COLO668 (cell line): ENCODE data around the gene FGR.

Experiments used
- DNase-seq: peaks from one replicate; lab custom pipeline; 2025; ENCODE audit not compliant: unreplicated experiment; lab: John Stamatoyannopoulos, UW

FGR gene

DNA sequence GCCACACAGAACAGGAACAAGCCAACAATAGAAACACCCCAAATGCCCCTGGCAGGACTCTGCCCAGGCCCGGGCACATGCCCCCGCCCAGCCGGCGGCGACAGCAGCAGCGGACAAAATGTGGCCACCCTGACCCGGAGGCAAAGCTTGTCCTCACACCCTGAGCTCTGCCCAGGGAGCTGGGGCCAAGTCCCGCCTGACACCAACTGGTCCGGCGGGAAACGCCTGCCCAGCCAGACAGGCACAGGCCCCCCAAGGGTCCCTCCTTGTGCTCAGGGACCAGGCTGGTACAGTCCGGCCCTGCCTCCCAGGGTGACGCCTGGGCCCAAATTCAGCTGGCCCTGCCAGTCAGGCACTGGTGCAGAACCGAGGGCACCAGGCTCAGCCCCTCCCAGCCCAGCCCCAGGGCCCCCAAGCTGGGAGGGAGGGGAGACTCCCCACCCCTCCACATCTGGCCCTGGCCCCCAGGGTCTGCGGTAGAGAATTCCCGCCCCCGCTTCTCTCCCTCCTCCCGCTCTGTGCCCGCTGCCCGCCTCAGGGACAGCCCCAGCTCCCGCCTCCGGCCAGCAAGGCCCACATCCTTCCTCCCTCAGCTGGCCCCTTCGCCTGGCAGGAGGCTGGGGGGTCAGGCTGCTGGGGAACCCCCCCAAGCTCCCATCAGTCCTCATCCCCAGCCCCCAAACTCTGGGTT is 33.1 kb downstream of the FGR start:
- peak; percentile 67 for DNase-seq

DNA sequence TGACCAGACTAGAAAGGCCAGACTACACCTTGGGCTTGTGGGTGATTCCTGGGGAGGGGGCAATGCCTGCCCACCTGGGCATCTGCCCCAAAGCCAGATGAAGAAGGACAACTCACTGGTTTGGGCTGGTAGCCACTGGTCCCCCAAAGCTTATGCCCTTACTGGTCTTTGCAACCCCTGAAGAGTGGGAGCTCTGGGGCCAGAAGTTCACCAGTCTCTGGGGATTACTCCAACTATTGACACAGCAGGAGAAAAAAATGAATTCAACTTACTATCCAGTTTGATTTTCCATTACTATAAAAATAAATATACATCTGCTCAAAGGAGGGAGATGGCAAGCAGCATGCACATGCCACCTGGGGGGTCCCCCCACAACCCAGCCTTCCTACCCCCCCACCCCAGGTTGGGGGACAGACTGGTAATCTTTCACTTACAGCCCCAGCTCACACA is 33.6 kb downstream of the FGR start:
- DNase-seq: no peak

DNA sequence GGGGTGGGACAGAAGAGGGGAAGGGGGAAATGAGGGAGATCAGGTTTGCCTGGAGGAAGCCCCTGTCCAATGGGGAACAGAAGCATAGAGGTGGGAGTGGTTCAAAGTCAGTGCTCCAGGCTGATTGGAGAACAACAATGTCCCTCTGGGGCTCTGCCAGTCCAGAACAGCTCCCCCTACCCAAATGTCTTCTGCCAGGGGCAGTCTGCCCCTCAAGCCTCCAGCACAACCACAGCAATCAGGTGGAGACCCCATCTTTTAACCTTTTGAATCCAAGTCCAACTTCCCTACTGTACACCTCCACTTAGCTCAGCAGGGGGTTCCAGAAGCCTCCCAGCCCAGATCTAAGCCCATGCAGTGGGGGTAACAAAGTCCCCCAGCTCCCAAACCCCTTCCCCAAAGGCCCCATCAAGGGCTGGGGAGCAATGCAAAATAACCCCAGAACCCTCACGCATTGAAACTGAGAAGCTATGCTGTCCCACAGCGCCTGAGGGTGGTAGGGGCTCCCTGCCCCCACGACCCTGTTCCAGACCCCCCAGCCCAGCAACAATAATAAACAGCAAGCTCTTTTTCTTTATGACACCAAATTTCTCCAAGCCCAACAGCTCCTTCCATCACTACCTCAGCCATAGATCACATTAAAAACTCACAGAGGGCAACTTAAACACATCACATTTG is 34.3 kb downstream of the FGR start:
- DNase-seq: no peak

DNA sequence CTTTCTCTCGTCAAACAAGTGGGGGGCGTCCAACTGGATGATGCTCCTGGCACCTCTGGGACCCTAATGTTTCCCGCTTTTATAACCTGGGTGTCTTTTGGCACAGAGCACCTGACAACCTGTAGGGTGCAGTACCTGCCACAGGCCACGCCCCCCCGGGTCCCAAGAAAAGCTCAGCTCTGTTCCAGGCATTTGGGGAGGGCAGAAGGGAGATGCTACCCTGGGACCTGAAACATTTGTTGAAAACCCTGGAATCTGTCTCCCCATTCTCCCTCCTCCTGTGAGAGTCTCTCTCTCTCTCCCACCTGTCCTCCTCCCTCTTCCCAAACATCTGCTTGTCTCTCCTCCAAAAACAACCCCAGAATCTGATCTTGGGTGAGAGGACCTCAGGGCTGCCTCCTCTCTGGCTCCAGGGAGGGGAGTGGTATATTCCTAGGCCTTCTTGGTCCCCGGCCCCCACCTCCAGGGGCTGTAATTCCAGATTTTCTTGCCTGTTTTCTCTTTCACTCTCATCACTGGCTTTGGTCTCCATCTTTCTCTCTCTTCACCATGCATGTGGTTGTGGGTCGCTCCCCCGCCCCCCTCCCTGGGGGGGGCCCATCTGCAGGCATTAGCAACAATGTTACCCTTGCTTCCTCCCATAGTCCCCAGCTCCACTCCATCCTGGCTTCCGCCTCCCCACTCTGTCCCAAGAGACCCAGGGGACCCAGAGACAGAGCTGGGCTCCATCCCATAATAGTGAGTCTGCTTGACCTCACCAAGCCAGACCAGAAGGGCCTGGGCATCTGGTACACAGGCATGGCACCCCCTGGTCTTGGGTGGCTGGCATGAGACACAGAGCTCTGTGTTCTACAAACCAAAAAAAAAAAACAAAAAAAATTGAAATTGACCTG is 35.1 kb downstream of the FGR start:
- DNase-seq: peak; percentile 52

DNA sequence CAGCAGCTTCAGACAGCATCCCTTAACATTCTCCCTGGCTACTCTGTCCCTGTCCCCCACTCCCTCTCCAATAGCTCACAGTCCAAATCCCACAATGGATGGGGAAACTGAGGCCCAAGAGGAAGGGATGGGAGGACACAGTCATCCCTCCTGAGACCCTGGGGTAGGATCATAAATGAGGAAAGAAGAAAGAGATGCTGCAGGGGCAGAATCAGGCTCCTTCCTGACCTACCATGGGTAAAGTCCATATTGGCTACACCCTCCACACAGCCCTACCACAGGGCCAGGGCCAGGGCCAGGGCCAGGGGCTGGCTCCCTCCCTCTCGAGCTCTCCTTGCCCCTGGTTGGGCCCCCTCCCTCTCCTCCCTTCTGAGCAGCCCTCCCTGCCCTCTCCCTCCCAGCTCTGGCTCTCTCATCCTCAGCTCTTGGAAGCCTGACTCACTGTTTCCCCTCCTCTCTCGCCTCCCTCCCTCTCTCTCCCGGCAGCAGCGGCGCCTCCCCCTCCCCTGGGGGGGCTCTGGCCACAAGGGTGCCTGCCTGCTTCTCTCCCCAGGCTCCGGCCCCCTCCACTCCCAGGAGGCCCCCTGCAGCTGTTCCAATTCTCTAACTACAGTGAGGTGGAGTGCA is 36.0 kb downstream of the FGR start:
- DNase-seq: peak; percentile 56

DNA sequence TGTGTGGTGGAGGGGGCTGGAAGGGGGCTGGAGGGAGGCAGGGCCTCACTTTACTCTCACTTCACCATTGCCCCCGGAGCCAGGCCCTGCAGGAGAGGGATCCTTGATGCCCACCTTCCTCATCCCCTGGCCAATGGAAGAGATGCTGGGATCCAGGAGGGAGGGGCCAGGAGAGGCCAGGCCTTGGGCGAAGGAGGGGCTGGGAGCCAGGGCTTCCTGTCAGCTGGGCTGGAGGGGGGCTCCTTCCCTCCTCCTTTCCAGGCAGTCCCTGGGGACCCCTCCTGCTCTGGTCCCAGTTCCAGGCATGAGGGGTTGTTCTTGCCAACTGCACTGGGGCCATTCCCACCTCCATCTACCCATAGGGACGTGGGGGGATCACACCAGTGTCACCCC is 36.7 kb downstream of the FGR start:
- no peak for DNase-seq

DNA sequence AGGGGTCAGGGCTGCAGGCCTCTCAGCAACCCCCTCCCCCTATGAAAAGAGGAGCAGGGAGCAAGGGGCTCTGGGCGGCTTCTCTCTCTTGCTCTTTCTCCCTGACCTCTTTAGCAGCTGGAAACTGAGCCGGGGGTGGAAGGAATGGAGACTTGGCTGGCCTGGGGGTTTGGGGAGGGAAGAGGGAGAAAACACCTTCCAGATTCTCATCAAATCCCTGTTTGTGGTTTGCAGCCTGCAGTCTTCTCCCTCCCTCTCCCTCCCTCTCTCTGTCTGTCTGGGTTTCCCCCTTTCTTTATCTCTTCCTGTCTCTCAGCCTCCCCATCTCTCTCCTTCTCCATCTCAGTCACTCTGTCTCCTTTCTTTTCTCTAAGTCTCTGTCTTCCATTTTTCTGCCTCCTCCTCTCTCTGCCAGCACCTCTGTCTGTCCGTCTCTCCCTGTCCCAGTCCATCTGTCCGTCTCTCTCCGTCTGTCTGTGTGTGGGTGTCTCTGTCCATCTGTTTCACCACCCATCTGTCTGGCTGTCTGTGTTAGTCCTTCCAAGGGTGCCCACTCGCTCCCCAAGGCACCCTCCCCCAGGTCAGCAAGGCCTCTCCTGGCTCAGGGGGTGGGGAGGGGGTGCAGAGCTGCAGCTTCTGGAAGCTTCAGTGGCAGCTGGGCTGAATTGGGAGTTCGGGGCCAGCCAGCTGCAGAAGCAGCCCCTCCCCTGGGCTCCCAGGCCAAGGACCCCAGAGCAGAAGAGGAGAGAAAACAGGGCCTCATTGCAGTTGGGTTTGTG is 37.3 kb downstream of the FGR start:
- DNase-seq: no peak

DNA sequence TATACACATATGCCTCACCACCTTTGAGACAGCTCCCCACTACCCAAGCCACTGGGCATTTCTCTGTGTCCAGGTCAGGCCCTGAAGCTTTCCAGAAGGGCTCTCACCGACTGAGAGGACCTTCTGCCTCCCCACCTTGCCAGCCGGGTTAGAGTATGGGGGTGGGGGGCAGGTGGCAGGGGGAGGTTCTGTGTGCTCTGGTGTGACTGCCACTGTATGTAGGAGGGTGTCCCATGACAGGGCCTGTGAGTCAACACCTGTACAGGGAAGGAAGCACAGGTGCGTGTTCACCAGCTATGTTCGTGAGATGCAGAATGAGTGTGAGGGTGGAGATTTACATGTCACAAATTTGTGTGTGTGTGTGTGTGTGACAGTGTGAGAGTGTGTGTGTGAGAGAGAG is 38.0 kb downstream of the FGR start:
- DNase-seq: no peak

DNA sequence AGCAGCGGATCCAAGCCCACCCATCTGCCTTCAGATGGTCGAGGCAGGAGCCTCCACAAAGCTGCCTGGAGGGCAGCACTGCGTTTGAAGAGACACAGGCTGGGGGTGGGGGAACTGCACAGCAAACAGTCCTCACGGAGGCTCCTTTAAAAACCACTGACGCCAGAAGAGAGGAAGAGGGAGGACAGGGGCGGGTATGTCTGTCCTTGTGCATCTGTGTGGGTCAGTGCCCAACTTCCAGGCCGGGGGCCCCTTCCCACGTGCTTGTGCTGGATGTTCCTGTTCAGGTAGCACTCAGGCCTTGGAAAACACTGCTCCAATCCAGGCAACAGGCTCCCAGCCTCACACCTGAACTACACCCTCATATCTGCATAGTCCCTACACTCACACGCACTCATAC is 38.7 kb downstream of the FGR start:
- no peak for DNase-seq

DNA sequence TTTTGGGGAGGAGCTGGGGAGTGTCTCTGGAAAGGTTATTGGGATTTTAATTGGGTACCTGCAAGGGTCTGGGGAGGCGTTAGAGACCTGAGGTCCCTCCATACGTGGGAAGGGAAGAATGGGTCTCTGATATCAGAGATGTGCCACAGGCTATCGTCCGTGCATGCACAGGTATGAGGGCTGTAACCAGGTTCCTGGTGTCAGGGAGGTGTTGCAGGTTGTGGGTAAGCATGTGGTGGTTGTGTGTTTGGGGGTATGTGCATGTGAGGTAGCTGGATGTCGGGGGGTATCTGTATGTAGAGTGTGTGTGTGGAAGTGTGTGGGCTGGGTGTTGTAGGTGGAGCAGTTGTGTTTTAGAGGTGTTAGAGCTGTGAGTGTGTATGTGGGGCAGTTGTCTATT is 39.4 kb downstream of the FGR start:
- no peak for DNase-seq

DNA sequence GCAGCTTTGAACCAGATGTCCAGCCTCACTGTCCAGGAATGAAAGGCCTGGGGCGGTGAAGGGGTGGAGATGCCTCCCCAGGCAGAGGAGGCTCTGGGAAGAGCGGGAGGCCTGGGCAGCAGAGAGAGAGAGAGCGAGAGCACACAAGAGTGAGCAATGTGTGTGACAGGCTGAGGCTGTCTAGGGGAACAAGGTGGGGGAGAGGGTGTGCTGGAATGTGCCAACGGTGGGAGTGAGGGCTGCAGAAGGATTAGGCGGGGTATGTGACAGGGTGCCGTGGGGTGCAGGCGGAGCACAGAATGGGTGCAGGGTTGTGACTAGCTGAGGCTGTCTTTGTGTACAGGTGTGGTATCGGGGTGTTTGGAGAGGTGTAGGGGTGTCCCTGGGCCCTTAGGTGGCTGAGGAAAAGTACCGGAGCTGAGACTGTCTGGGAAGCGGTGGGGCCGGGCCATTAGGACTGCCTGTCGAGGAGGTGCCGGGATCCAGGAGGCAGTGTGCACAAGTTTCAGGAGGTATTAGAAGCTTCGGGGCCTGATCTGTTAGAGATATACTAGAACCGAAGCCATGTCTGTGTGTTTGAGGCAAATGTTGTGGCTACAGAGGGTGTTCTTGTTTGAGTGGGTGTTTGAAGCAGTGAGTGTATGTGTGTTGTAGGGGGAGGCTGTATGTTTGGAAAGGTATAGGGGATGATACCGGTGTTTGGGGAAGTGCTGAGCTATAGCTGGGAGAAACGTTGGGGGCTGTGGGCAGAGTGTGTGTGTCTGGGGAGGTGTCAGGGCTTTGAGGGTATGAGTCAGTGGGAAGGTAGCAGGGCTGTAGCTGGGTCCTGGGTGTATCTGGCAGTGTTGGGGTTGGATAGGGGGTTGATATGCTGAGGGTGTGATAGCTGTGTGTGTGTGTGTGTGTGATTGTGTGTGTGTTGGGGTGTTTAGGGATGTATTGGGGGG is 40.1 kb downstream of the FGR start:
- DNase-seq: no peak

DNA sequence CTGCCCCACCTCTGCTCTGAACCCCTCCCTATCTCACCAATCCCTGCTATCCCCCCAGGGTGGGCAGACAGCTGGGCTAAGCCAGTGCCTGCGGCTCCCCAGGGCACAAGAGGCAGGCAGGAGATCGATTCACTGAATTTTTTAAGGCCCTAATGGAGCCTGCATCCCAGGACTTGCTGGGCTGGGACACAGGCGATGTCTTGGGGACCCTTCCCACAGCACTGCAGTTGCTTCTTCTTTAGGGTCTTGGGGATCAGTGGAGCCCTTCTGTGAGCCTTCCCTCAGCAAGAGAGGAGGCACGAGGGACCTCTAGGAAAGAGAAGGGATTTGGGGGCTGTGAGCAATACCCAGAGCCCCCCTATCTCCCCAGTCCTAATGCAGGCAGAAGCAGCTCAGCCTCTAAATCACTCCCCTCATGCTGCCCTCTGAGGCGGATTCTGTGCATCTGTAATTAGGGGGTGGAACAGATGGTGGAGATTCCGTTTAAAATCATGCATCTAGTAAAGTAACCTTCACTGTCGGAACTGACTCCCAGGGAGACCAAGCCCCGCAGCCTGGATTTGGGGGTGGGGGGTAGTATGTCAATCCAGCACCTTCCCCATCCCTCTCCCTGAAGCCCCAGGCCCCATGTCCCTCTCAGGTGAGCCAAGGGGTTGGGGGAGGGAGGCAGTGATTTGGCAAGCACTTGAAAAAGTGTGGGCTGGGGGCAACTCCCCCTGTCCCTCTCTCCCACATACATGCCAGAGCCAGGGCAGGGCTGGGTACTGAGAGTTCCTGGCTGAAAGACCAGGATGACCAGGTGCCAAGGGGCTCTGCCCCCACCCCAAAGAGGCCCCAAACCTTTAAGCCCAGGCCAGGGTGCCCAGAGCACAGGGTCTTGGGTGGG is 41.1 kb downstream of the FGR start:
- no peak for DNase-seq

DNA sequence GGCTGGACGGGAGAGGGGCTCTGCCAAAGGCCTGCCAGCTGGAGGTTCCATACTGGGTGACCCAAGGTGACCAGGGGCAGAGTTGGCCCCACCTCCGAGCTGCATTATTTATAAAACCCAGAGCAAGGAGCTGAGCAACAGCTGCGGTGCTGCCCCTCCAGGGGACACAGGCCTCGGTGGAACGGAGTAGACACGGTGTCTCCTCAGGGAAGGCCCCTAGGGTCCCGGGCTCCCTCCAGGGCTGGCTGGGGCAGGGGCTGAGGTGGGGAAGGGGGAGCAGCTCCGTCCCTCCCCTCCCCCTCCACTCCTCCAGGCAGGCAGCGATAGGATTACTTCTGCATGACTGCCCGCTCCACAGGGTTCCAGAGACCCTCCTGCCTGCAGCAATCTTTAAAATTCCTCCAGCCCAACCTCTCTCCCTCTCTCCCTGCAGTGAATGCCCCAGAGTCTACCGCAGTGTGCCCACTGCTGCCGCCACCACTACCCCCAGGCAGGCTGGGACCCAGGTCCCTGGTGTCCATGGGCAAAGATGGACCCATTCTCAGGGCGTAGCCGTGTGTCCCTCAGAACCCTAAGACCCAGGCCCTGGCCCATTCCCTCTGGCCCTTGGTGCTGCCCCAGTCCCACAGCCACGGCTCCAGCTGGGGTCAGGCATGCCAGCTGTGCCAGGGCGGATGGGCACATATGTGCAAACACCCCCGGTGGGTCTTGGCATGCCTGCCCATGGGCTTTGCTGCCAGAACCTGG is 41.9 kb downstream of the FGR start:
- no peak for DNase-seq

DNA sequence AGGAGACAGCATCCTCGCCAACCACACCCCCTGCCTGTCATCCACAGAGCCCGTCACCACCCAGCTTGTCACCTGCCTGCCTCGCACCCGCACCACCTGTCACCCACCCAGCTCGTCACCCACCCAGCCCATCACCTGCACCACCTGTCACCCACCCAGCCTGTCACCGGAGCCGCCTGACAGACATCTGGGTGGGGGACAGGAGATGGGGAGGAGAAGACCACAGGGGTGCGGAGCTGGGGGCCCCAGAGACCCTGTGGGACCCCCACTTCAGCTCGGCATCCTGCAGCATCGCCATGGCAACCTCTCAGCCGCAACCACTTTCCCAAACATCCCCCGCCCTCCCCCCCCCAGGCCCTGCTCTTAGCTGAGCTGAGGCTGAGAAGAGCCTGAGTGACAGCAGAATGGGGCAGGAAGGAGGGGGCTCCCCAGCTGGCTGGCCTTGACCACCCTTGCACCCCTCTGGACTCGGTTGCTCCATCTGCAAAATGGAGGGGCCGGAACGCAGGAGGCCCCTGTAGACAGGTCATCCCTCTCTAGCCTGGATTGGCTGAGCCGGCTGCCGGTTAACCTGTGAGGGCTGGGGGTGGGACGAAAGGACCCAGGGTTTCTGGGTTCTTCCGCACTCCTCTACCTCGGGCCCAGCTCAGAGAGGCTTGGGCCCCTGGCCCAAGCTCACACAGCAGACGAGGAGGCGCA is 42.6 kb downstream of the FGR start:
- no peak for DNase-seq

DNA sequence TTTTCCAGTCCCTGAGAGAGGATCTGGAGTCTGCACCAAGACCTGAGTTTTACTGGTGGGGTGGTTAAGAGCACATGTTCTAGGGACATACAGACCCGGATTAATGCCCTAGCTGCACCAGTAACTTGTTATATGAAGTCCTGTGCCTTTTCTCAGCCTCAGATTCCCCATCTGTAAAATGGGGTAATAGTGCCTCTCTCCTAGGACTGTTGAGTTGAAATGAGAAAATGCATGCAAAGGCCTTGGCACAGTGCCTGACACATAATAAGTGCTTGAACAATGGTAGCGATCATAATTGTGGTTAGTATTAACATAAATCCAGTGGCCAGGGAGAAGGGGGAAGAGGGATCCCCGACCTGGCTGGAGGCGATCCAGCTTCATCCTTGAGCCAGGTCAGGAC is 43.4 kb downstream of the FGR start:
- no peak for DNase-seq

DNA sequence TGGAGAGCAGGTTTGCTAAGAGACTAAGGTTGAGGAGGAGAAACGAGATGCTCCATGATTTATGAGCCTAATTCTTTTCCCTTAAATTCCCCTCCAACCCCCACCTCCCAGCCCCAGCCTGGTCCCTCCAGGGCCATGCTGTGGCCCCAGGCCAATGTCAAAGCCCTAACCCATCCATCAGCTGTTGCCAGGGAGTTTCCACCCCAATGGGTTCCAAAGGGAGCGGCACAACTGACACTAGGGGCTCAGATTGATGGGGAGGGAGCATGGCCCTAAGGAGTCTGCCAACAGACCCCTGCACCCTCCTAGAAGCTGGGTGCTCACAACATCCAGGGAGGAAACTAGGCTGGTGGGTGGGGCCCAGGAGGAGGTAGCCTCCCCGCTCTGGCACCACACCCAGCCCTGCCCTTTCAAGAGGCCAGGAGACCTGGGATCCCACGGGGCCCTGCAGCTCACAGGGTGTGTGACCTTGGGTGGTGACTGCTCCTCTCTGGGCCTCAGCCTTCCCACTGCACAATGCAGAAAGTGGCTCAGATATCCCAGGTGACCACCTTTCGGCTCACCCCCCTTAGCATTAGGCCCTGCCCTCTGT is 44.0 kb downstream of the FGR start:
- no peak for DNase-seq
